Central memory CD8-positive, alpha-beta T cell (primary cell): ENCODE measurements around the gene ATXN1.

Experiments used
- ATAC-seq: fragments of 150-1000 bp; cut with Tn5 transposase; replicated peaks from 2 replicates; pipeline ENCODE4 v1.10.0; 2022; ENCODE audit warnings: mild to moderate bottlenecking, moderate FRiP score, moderate number of reproducible peaks; ENCODE audit not compliant: poor library complexity, severe bottlenecking; ENCODE audit errors: extremely low read depth
- DNase-seq, 2 donors: peaks; one replicate each; pipeline ENCODE4 v3.0.0; 2021; ENCODE audit warnings: low spot score in 2 of 2
- H3K27ac Mint-ChIP-seq: one replicate; pipeline ENCODE4 v1.8.0; 2022; ENCODE audit warnings: low read depth, mild to moderate bottlenecking, moderate library complexity, mixed read lengths
- H3K27me3 Mint-ChIP-seq: one replicate; pipeline ENCODE4 v1.8.0; 2022; ENCODE audit warnings: mixed read lengths
- H3K36me3 Mint-ChIP-seq: one replicate; pipeline ENCODE4 v1.8.0; 2022; ENCODE audit warnings: mild to moderate bottlenecking, moderate library complexity, mixed read lengths; ENCODE audit not compliant: insufficient read depth
- H3K4me1 Mint-ChIP-seq: one replicate; pipeline ENCODE4 v1.8.0; 2022; ENCODE audit warnings: mixed read lengths
- H3K4me3 Mint-ChIP-seq: one replicate; pipeline ENCODE4 v1.8.0; 2022; ENCODE audit warnings: mild to moderate bottlenecking, moderate library complexity, mixed read lengths
- H3K9me3 Mint-ChIP-seq: one replicate; pipeline ENCODE4 v1.8.0; 2022; ENCODE audit warnings: mixed read lengths

The ATXN1 gene

DNA sequence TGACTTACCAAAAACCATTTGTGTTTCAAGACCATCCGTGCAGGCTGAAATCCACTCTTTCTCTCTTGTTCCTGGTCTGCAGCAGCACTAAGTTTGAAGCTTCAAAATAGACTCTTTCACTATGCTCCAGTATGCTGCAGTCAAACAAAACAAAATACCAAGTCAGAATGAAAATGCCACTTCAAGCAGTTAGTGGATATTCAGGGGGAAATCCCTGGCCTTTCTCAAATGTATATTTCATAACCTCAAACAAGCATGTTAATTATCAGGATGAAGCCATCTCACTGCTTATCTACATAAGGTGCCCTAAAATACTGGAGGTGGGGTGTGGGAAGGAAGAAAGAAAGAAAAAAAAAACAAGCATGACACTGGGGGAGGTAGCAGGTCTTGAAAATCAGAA, 103.5 kb downstream of the ATXN1 start:
- no peaks in the 10 kb centered on the region for H3K27me3 Mint-ChIP-seq
- H3K4me1 Mint-ChIP-seq, result peaks cover 61% of the 10 kb centered on the region
- H3K4me3 Mint-ChIP-seq, result peak overlapping the region; percentile 67
- H3K36me3 Mint-ChIP-seq, result peaks cover 22% of the 10 kb centered on the region
- ATAC-seq, result no peak
- peak overlapping the region; percentile 89 for H3K27ac Mint-ChIP-seq
- H3K9me3 Mint-ChIP-seq, result no peaks in the 10 kb centered on the region
- no peak for DNase-seq

DNA sequence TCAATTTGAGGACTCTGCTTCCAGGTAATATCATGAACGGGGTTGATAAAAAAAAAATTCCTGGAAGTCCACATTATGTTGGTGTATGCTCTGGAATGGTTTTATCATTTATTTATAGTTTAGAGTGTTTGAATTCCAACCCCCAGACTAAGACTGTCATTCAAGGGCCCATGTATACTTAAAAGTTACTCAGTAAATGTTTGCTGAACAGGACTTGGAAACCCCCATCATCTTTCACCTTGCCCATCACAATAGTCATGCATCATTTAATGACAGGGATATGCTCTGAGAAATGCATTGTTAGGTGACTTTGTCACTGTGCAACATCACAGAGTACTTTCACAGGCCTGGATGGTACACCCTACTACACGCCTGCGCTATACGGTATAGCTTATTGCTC, 104.8 kb downstream of the ATXN1 start:
- Mint-ChIP-seq H3K27ac (peak overlapping the region; percentile 89), H3K36me3 (peaks cover 24% of the 10 kb centered on the region), H3K4me1 (peaks cover 75% of the 10 kb centered on the region), H3K4me3 (no peak overlapping the region), H3K27me3 (no peaks in the 10 kb centered on the region), H3K9me3 (no peaks in the 10 kb centered on the region)
- ATAC-seq (no peak), DNase-seq (no peak)

DNA sequence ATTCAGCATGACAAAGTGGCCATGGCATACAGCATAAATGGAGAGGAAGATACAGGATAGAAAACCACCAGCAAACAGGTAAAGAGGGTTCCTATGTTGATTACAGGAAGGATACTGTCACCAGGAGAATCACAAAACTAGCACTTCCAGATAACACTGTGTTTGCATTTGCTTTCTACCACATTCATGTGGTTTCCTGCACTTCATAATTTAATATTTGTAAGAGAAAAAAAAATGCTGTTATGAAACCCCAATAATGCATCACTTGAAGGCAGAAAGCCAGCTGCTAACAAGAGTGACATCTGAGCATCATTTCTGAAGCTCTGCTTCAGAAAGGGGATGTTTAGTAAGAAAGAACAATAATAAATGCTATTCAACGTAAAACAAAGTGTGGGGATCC, 106.6 kb downstream of the ATXN1 start:
- H3K9me3 Mint-ChIP-seq, result no peaks in the 10 kb centered on the region
- no peaks in the 10 kb centered on the region for H3K27me3 Mint-ChIP-seq
- peak overlapping the region; percentile 58 for H3K4me3 Mint-ChIP-seq
- peak overlapping the region; percentile 86 for H3K27ac Mint-ChIP-seq
- H3K4me1 Mint-ChIP-seq, result peaks cover 78% of the 10 kb centered on the region
- DNase-seq (peak in 1 of 2 donors; percentile 37), ATAC-seq (peak; percentile 76)
- peaks cover 29% of the 10 kb centered on the region for H3K36me3 Mint-ChIP-seq

DNA sequence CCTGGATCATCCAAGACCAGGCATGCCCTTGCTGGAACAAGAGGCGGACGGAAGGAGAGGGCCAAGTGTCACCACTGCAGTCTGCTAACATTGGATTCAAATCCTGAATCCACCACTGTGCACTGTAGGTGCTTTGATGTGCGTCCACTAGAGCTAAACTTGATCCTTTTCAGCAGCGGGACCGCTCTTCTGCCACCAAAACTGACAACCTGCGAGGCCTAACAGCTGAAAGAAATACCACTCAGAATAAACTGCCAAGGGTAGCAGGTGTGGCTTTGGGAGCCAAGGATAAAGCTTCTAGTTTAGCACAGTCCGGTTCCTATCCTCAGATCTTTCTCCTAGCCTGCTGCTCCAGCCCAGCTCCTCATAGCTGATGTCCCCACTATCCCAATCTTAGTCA, 108.0 kb downstream of the ATXN1 start:
- Mint-ChIP-seq H3K4me1 (peaks cover 66% of the 10 kb centered on the region), H3K27me3 (no peaks in the 10 kb centered on the region), H3K4me3 (peak overlapping the region; percentile 42), H3K9me3 (no peaks in the 10 kb centered on the region), H3K36me3 (peaks cover 30% of the 10 kb centered on the region), H3K27ac (no peak overlapping the region)
- no peak for ATAC-seq
- no peak for DNase-seq

DNA sequence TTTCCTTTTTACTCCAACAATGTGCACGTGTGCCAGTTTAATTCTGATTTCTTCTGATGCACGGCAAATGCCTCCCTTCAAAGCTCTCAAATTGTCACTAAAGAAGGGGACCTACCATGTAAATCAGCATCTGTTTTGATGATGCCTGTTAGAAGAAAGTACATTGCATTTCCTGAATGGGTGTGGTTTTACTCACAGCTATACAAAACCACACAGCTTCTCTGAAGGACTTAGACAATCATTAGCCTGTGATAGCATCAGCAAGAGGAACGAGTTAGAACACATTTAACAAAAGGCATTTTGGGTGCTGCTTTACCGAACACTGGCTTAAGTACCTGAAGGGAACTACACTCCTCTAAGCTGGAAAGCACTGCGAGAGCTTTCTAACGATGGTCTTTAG, 109.4 kb downstream of the ATXN1 start:
- ATAC-seq, result peak; percentile 78
- Mint-ChIP-seq H3K4me1 (peaks cover 58% of the 10 kb centered on the region), H3K4me3 (peak overlapping the region; percentile 3), H3K36me3 (peaks cover 25% of the 10 kb centered on the region), H3K27ac (peak overlapping the region; percentile 87), H3K9me3 (no peaks in the 10 kb centered on the region), H3K27me3 (no peaks in the 10 kb centered on the region)
- DNase-seq, result peak in 1 of 2 donors; percentile 24

DNA sequence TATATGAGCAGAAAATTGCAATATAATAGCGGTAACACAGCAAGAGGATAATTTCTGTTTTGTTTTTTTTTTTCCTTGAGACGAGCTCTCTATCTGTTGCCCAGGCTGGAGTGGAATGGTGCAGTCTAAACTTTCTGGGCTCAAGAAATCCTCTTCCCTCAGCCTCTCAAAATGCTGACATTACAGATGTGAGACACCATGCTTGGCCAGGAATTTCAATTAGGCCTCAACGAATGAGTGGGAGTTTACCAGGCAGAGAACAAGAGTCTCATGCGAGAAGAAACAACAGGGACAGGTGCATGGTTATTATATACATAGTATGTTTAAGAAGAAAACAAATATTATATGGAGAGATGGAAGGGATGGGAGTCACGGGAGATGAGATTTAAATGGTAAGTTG, 111.4 kb downstream of the ATXN1 start:
- peaks cover 24% of the 10 kb centered on the region for H3K36me3 Mint-ChIP-seq
- DNase-seq (no peak), ATAC-seq (no peak)
- H3K4me1 Mint-ChIP-seq, result peaks cover 61% of the 10 kb centered on the region
- no peak overlapping the region for H3K27ac Mint-ChIP-seq
- no peaks in the 10 kb centered on the region for H3K27me3 Mint-ChIP-seq
- H3K4me3 Mint-ChIP-seq, result no peak overlapping the region
- H3K9me3 Mint-ChIP-seq, result no peaks in the 10 kb centered on the region

DNA sequence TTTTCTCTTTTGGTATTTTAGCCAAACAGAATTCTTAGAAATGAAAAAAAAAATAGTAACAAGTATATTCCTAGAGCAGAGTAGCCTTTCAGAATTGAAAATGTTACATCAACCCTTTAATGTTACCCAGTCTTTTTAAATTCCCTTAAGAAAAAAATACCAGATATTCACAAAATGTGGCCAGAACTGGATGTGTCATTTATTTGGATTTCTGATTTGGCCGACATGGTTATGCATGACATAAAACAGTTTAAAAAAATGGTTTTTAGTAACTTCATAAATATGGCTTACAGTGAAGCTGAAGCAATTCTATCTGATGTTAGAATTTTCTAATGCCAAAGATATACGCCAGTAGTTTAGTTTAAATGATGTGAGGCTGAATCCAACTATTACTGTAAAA, 112.0 kb downstream of the ATXN1 start:
- peaks cover 54% of the 10 kb centered on the region for H3K4me1 Mint-ChIP-seq
- no peaks in the 10 kb centered on the region for H3K27me3 Mint-ChIP-seq
- no peak for DNase-seq
- H3K9me3 Mint-ChIP-seq, result no peaks in the 10 kb centered on the region
- ATAC-seq, result no peak
- H3K4me3 Mint-ChIP-seq, result no peak overlapping the region
- peaks cover 22% of the 10 kb centered on the region for H3K36me3 Mint-ChIP-seq
- no peak overlapping the region for H3K27ac Mint-ChIP-seq

DNA sequence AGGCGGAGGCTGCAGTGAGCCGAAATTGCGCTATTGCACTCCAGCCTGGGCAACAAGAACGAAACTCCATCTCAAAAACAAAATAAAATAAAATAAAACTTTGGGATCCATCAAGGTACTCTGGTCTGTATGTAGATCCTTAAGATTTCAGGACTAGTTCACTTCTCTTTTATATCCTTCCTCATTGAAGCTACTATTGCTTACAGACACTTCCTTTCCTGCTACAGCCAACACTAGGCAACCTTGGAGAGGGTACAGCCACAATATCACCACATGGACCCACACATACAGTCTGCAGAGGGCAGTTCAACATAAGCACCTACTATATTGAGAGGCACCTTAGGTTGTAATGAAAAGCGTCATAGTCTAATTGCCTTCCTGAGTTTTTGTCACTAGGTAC, 113.3 kb downstream of the ATXN1 start:
- H3K36me3 Mint-ChIP-seq, result peaks cover 26% of the 10 kb centered on the region
- ATAC-seq (no peak), DNase-seq (no peak)
- H3K4me1 Mint-ChIP-seq, result peaks cover 42% of the 10 kb centered on the region
- H3K27ac Mint-ChIP-seq, result no peak overlapping the region
- no peak overlapping the region for H3K4me3 Mint-ChIP-seq
- no peaks in the 10 kb centered on the region for H3K9me3 Mint-ChIP-seq
- no peaks in the 10 kb centered on the region for H3K27me3 Mint-ChIP-seq

DNA sequence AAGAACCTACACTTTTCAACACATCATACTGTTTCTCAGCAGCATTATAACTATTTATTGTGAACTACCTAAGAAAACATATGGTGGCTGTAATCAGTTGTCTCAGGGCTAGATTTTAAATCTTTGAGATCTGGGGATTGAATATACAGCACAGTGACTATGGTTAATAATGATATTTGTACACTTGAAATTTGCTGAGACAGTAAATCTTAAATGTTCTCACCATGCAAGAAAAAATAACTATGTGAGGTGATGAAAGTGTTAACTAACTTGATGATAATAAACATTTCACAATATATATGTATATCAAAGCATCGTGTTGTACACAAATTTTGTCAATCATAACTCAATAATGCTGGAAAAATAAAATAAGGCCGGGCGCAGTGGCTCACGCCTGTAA, 113.8 kb downstream of the ATXN1 start:
- DNase-seq (no peak), ATAC-seq (no peak)
- no peak overlapping the region for H3K27ac Mint-ChIP-seq
- peaks cover 36% of the 10 kb centered on the region for H3K4me1 Mint-ChIP-seq
- H3K27me3 Mint-ChIP-seq, result no peaks in the 10 kb centered on the region
- no peaks in the 10 kb centered on the region for H3K9me3 Mint-ChIP-seq
- H3K4me3 Mint-ChIP-seq, result no peak overlapping the region
- H3K36me3 Mint-ChIP-seq, result peaks cover 24% of the 10 kb centered on the region

DNA sequence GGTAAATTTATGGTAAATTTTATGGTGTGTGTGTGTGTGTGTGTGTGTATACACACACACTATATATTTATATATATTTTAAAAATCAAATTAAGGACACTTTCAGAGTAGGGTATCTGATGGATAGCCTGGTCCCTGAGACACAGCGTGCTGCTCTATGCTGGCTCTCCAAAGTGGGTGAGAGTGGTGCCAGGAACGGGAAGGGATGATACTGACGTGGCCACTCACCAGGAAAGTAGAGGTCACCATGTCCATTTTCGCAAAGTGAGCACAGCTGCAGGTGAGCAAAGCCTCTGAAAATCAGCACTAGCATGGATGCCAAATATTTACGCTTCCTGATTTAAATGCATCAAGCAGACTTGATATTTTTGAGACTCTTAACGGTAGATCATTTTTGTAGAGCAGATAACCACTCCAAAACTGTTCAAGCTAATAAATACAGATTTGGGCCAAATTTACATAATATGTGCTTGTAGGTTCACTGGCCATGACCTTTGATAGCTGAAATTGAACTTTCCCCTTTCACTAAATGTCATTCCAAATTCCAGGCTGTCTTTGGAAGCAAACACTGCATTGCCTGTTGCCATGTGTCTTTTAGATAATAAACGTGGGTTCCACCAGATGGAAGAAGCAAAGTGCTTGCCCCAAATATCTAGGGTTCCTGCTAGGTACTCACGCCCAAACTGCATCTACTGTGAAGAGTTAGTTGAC, 116.6 kb downstream of the ATXN1 start:
- Mint-ChIP-seq H3K36me3 (peaks cover 21% of the 10 kb centered on the region), H3K27me3 (no peaks in the 10 kb centered on the region), H3K27ac (no peak overlapping the region), H3K4me1 (peaks cover 26% of the 10 kb centered on the region), H3K9me3 (no peaks in the 10 kb centered on the region), H3K4me3 (no peak overlapping the region)
- ATAC-seq, result no peak
- DNase-seq, result no peak

DNA sequence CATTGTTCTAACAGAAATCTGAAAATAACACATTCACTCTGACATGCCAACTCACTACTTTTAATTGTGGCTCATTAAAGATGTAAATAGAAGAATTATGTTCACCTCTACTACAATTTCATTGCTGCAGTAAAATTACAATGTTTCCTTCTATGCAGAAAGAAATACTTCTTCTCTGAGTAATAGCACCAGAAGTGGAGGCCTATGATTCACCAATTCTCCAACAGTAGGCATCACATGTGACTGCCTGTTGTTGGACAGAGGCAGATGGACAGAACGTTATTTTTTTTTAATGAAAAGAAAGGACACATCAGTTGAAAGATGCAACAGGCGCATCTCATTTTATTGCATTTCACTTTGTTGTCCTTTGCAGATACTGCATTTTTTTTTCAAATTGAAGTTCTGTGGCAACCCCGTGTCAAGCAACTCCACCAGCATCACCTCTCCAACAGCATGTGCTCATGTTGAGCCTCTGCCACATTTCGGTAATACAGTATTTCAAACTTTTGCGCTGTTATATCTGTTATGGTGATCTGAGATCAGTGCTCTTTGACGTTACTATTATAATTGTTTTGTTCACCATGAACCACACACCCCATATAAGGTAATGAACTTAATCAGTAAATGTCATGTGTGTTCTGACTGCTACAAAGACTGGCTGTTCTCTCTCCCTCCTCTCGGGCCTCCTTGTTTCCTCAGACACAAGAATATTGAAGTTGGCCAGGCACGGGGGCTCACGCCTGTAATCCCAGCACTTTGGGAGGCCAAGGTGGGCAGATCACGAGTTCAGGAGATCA, 121.4 kb downstream of the ATXN1 start:
- ATAC-seq (no peak), DNase-seq (no peak)
- Mint-ChIP-seq H3K27me3 (no peaks in the 10 kb centered on the region), H3K4me1 (peaks cover 29% of the 10 kb centered on the region), H3K36me3 (peaks cover 12% of the 10 kb centered on the region), H3K4me3 (no peak overlapping the region), H3K9me3 (no peaks in the 10 kb centered on the region), H3K27ac (peak overlapping the region; percentile 29)

DNA sequence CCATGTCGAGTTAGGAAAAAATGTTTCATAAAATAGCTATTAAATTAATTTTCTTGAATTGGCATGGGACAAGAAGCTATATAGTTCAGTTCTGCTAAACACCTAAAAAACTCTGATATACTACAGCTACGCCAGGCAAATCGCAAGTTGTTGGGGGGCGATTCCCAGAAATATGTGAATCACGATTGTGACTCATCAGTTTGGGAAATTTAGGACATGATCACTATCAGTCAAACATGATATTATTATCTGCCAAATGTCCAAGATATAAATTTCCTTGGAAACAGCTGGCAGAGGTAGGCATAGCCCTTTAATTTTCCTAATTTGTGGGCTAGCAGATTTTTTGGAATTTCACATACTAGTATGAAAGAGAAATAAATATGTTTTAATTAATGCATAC, 123.6 kb downstream of the ATXN1 start:
- H3K27ac Mint-ChIP-seq, result no peak overlapping the region
- H3K36me3 Mint-ChIP-seq, result peaks cover 8% of the 10 kb centered on the region
- no peak overlapping the region for H3K4me3 Mint-ChIP-seq
- no peaks in the 10 kb centered on the region for H3K9me3 Mint-ChIP-seq
- DNase-seq, result no peak
- no peak for ATAC-seq
- H3K27me3 Mint-ChIP-seq, result no peaks in the 10 kb centered on the region
- H3K4me1 Mint-ChIP-seq, result peaks cover 50% of the 10 kb centered on the region
